Stimulated activated CD4-positive, alpha-beta T cell treated with anti-CD3 and anti-CD28 coated beads, TNF-alpha, amount 100 ng/mL, for 48 hours (primary cell): ENCODE results near the gene OR8H3.
"Not testable (repeated sequence)": the region's sequence is repeated elsewhere in the genome, so short reads cannot be mapped to it uniquely, and the experiment has no call there.

ENCODE experiments used
- DNase-seq, 3 donors: peaks; one replicate each; pipeline ENCODE4 v3.0.0-alpha.2; 2020; ENCODE audit warnings: low read depth in 3 of 3

OR8H3 gene

DNA sequence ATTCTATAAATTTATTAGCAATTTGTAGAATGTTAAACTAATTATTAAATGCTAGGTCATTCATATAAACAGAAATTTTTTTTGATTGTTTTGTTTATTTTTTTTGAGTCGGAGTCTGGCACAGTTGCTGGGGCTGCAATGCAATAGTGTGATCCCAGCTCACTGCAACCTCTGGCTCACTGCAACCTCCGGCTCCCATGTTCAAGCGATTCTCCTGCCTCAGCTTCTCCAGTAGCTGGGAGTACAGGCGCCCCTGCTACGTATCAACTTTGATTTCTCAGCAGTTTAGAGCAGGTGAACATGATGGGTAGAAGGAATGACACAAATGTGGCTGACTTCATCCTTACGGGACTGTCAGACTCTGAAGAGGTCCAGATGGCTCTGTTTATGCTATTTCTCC lies at the start of gene OR8H3:
TSS of gene OR8H3 (plus strand) at position 301 of the 400 bp plus-strand sequence. CDS start at position 301, 0 bp downstream.
- DNase-seq, result no peak

DNA sequence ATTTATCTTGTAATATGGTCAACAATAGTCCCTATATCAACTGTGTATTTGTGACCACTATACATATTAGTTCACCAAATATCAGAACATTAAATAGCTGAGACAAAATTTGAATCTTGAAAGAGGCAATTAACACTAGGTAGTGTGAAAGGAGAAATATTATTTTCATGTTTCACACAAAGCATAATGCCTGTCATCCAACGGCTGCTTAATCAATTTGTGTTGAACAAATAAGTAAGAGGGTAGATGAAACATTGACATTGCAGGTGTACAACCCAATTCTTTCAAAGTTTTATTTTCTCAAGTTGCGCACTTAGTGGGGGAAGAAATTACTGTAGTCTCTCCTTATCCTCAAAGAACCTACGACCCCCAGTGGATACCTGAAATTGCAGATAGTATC lies 32.5 kb upstream of the OR8H3 start:
- DNase-seq, result no peak

GRCh38 chr11:56093008-56093407 lies 29.2 kb upstream of the OR8H3 start, which contains the start of gene OR8I2:
OR8I2 (plus strand) TSS chr11:56093308; CDS start chr11:56093308, 0 bp downstream.
- DNase-seq, result no peak

DNA sequence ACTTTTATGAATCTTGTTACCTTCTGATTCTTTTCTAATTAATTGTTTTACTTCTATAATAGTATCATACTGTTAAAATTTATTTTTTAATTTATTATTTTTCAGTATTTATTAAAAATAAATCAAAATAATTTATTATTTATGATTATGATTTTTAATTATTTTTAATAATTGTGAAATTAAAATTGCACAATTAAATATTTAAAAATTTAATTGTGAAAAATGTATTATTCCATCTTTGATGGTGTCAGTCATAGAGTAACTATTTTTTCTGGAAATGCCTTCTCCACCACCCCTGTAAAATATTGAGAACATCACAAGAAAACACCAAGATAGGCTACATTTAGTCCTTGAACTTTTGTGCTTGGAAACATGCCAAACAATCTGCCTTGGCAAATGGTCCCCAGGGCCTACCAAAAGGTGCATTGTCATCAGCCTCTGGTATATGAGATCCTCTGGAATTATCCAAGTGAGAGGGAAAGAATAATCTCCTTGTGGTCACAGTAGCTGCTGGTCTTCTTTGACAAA lies 18.9 kb upstream of the OR8H3 start, which contains the start of gene OR8H2:
TSS of gene OR8H2 (plus strand) at position 478 of the 528 bp plus-strand sequence. CDS start 1,356 bp downstream, outside the sequence.
- no peak for DNase-seq

GRCh38 chr11:56140151-56140661 lies 18.0 kb downstream of the OR8H3 start, which contains the start of gene OR8J3:
OR8J3 (minus strand) TSS chr11:56140201; CDS start chr11:56137718, 2,483 bp downstream.
- DNase-seq, result no peak

GRCh38 chr11:56143681-56144080 lies 21.5 kb downstream of the OR8H3 start:
- DNase-seq, result not testable (repeated sequence)

DNA sequence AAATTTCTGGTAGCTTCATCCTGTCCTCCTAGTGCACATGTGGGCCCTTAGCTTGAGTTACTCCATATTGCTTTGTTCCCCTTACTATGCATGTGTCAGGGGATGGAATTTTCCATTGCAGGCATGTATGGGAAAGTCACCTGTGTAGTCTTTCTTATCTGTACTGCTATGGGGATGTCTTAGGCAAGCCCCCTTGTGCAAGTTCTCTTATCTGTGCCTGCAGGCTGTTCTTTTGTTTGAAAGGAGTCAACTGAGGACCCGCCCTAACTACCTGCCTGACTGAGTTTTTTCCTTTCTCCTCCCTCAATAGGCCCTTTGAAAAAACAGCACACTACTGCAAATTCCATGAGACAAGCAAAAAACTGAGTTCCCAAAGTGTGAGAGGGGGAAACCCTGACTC lies 29.2 kb downstream of the OR8H3 start:
- DNase-seq, result no peak

DNA sequence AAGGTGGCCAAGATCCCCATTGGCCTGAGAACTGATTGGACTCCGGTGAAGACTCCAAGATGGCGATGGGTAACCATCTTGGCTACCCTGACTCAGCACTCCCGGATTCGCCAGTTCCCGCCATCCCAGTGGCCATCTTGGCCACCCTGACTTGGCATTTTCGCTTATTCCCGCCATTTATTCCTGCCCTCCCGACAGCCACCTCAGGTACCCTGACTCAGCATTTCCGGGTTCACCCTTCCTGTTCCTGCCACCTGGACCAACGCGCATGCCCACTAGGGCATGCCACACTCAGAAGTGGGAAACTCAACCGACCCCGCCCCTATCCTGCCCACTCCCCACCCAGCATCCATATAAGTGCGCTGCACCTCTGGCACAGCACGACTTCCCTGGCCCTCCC lies 30.2 kb downstream of the OR8H3 start:
- DNase-seq, result no peak

DNA sequence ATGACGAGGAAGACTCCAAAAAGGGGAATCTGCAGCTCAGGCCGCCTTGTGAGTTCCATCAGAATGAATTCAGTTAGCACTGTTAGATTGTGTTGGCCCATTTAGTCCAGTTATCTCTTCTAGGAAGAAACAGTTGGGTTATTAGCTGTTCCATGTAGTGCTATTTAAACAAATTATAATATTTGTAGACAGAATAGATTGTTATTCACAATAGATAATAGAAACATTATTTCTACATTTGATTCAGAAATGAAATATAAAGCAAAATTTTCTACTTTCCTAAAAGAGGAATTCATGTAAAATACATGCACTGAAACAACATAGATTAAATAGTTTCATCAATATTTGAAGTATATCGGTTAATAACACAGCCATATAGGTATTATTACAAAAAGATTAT lies 38.0 kb downstream of the OR8H3 start, which contains the start of gene OR8K5:
TSS of gene OR8K5 (minus strand) at position 101 of the 400 bp plus-strand sequence. CDS start at position 101, 0 bp downstream.
- DNase-seq, result no peak

GRCh38 chr11:56163804-56164203 lies 41.6 kb downstream of the OR8H3 start:
- no peak for DNase-seq

- DNase-seq, result no peak
These were observed 50.2 kb downstream of the OR8H3 start for GRCh38 chr11:56172256-56172830.
